PFSK-1 (cell line): ENCODE data around the gene ARL6IP5.

Experiments
- FOXP2 ChIP-seq: optimal IDR thresholded peaks from 2 replicates; pipeline ENCODE3; 2011; ENCODE audit warnings: borderline replicate concordance, control low read depth, inconsistent platforms; ENCODE audit not compliant: insufficient read depth; ENCODE audit errors: extremely low read length, extremely low read depth
- POLR2AphosphoS5 ChIP-seq: IDR thresholded peaks from 2 replicates; pipeline ENCODE4 v1.6.1; 2012; ENCODE audit warnings: low read depth, mild to moderate bottlenecking, control low read depth, low read length, moderate library complexity
- REST ChIP-seq, 2 experiments: IDR thresholded peaks; 2 replicates each; pipeline versions ENCODE4 v1.6.1 to v1.8.0; 2011 to 2012; ENCODE audit warnings: low read depth in 2 of 2, low read length in 2 of 2, control low read depth in 1 of 2, inconsistent platforms in 1 of 2, mild to moderate bottlenecking in 1 of 2, moderate library complexity in 1 of 2; ENCODE audit not compliant: insufficient read depth in 1 of 2
- SIN3A ChIP-seq: IDR thresholded peaks from 2 replicates; pipeline ENCODE4 v1.6.1; 2012; ENCODE audit warnings: mild to moderate bottlenecking, low read length, moderate library complexity, borderline replicate concordance; ENCODE audit not compliant: insufficient read depth
- TAF1 ChIP-seq: IDR thresholded peaks from 2 replicates; pipeline ENCODE4 v1.6.1; 2012; ENCODE audit warnings: low read length, control low read depth, borderline replicate concordance; ENCODE audit not compliant: insufficient read depth

- TF ChIP-seq POLR2AphosphoS5 (no peak), REST (IDR thresholded peaks at IDR 0.05; ENCODE audit: insufficient read depth in 1 of 2, low read depth in 2 of 2, low read length in 2 of 2) (no peak), FOXP2 (no peak), TAF1 (no peak), SIN3A (no peak)
Observed at GRCh38 chr3:69104586-69104985, 19.8 kb downstream of the ARL6IP5 start.
